Tibial nerve (tissue), 4 donors: ENCODE results near the gene DNAH3.

Experiments used
- EP300 ChIP-seq, 2 donors: sonication (generic); formaldehyde crosslinking; IDR thresholded peaks; one replicate each; pipeline ENCODE4 v1.6.1; 2017; ENCODE audit warnings: antibody characterized with exemption in 2 of 2, mild to moderate bottlenecking in 1 of 2
- POLR2A ChIP-seq, 2 donors: fragments of 450-650 bp; IDR thresholded peaks; one replicate each; pipeline ENCODE4 v1.6.1; 2017; ENCODE audit warnings: antibody characterized with exemption in 2 of 2, mild to moderate bottlenecking in 2 of 2, moderate library complexity in 2 of 2
- TF ChIP-seq, protein P1 (sequence below), 5 experiments: fragments of 200-600 bp in 3 of 5; fragments of 450-650 bp in 2 of 5; sonication (generic) in 3 of 5; IDR thresholded peaks; one replicate each; pipeline ENCODE4 v1.5.1; 2016 to 2019; ENCODE audit warnings: antibody characterized with exemption in 5 of 5, mild to moderate bottlenecking in 3 of 5, moderate library complexity in 2 of 5

DNA sequence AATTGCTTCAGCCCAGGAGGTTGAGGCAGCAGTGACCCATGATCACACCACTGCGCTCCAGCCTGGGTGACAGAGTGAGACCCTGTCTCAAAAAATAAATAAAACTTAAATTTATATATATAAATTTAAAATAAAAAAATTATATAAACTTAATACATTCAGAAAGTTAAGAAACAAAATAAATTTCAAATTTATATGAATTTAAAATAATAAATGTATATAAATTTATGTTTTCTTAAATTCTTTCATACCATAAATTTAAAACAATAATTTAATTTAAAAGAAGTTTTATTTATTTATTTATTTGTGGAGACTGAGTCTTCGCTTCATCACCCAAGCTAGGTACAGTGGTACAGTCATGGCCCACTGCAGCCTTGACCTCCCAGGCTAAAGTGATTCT is 229.8 kb downstream of the DNAH3 start:
- TF ChIP-seq, protein P1, sequence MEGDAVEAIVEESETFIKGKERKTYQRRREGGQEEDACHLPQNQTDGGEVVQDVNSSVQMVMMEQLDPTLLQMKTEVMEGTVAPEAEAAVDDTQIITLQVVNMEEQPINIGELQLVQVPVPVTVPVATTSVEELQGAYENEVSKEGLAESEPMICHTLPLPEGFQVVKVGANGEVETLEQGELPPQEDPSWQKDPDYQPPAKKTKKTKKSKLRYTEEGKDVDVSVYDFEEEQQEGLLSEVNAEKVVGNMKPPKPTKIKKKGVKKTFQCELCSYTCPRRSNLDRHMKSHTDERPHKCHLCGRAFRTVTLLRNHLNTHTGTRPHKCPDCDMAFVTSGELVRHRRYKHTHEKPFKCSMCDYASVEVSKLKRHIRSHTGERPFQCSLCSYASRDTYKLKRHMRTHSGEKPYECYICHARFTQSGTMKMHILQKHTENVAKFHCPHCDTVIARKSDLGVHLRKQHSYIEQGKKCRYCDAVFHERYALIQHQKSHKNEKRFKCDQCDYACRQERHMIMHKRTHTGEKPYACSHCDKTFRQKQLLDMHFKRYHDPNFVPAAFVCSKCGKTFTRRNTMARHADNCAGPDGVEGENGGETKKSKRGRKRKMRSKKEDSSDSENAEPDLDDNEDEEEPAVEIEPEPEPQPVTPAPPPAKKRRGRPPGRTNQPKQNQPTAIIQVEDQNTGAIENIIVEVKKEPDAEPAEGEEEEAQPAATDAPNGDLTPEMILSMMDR (IDR thresholded peaks at IDR 0.05) = no peak
- TF ChIP-seq POLR2A (IDR thresholded peaks at IDR 0.05) (no peak), EP300 (IDR thresholded peaks at IDR 0.05) (no peak)
